Glomerular visceral epithelial cell (primary cell): Measurements from ENCODE around the gene CTSH.
A peak's percentile ranks its signal among the peaks of the same experiment; 100 is the strongest.
"Not testable (repeated sequence)": the region's sequence is repeated elsewhere in the genome, so short reads cannot be mapped to it uniquely, and the experiment has no call there.

Experiments
- DNase-seq: peaks from one replicate; pipeline ENCODE4 v3.0.0-alpha.2; 2016; ENCODE audit errors: extremely low spot score

CTSH gene

GRCh38 chr15:78922527-78922926 lies 22.3 kb downstream of the CTSH start:
- no peak for DNase-seq

GRCh38 chr15:78921940-78922339 lies 22.9 kb downstream of the CTSH start:
- DNase-seq, result no peak

GRCh38 chr15:78921517-78921916 lies 23.3 kb downstream of the CTSH start:
- no peak for DNase-seq

- DNase-seq, result no peak
Measured at GRCh38 chr15:78917888-78918287, 27.0 kb downstream of the CTSH start.

DNA sequence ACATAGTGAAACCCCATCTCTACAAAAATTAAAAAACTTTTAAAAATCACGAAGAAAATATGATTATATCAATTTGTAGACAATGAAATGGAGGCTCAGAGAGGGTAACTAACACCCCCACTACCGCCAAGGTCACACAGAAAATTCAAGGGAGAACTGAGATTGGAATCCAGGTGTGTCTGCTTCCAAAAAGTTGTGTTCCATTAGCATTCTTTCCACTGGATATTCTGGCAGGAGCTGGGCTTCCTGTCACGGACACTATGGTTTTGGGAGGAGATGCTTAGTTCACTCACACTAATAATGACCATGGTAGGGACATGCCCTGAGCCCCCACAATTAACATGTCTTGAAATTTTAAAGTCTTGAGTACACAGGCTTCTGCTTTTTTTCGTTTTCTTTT lies 28.8 kb downstream of the CTSH start:
- DNase-seq, result no peak

DNA sequence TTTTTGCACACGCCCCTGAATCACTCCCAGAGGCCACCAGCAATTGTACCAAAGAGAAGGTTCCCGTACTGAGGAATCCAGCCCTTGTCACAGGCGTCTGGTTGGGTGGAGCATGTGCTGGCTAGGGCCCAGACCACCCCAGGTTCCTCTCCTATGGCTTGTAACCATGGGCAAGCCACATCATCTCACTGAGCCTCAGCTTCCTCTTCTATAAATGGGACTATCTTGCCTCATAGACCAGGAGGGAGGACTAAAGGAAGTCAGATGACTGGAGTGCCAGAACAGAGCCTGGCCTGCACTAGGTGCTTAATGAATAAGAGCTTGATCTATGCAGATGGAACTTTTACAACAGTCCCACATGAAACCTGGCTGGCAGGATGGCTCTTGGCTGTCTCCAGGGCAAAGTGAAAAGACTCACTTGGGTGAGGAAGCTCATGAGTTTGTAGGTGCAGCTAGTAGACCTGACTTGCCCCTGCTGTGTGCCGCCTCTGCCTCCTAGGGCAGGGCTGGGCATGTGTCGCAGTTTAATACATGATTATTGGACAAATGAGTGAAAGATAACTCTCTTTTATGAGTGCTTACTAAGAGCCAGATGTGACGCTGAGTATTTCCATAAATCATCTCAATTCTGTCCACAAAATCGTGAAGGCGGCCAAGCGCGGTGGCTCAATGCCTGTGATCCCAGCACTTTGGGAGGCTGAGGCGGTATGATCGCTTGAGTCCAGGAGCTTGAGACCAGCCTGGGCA lies 29.3 kb downstream of the CTSH start:
- DNase-seq, result no peak

DNA sequence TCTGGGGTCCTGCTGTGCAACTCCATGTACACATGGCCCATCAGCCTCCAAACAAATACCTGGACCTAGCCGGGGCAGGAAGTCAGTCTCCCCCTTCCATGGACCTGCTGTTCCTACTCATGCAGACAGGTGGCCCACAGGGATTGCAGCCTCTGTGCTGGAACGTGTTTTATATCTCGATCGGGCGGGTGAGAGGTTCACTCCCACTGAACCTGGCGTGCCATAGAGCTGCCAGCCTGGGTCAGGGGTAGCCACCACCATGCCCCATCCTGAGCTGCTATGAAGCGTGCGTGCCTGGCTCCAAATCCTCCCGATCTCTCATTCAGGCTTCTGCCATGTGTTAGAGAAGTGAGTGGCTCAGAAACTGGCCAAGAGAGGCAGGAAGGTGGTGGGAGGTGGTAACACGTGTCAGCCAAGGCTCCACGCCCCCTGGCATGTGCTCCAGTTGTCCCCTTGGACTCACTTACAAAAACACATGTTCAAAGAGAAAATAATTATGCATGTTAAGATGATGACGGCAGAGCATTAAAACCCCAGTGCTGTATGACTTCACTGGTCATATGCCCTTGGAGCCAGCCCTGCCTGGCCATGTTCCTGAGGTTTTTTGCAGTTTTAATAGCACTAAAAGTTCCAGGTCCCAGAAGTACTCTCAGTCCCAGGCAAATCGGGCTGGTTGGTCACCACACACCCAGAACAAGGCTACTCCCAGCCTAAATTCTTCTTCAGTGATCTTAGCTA lies 30.6 kb downstream of the CTSH start:
- DNase-seq, result no peak

DNA sequence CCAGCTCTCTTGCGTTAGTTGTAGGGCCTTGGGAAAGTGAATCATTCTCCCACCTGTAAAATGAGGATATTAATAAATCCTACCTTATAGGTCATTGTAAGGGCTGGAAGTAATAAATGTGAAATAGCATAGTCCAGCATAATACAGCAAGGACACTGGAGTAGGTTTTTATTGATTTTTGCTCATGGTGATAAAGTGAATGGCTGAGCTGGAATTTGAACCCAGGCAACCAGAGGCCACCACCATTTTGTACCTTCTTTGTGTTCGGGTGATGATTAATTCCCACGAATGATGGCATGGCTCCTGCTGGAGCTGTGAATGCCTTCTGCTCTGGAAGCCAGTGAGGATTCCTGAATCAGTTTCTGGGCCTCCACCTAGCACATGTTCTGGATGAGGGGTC lies 31.8 kb downstream of the CTSH start:
- DNase-seq, result no peak

- no peak for DNase-seq
Measured at GRCh38 chr15:78912316-78912715, 32.5 kb downstream of the CTSH start.

DNA sequence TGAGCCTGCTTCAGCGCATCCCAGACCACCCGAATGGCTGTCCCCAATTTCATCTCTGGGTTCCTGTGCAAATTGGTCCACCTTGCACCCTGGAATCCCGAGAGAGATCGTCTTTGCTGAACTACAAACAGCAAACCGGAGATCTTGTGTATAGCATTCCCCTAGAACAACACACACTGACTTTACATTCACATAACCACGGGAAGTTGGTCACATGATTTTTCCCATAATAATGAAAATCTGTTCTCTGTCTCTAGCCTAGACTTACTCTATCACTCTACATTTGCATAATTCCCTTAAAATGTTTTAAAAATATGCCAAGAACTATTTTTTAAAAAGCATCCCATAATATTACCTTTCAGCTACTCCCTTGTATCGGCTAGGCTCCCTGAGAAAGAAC lies 34.6 kb downstream of the CTSH start:
- no peak for DNase-seq

- peak; percentile 42 for DNase-seq
Measured at GRCh38 chr15:78909791-78910228, 35.0 kb downstream of the CTSH start.

DNA sequence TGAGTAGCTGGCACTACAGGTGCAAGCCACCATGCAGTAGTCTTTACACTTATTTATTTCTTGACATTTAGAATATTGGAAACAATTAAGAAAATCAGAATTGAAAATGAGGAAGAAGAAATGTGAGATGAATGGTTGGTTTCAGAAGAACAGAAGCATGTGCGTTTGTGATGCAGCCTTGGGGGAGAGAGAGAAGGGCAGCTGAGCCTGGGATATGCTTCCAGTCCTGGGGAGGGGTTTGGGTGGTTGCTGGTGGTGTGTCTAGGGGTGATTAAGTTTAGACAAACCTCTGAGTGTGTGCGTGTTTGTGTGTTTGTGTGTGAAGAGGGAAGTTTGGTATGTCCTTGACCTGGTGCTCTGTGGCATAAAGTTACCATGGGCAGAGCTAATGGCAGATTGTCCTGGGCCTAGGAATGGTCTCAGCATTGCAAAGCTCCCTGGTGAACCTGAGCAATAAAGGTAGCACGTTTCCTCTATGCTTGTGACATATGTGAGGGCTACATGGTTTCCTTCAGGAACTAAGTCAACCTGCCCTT lies 35.6 kb downstream of the CTSH start:
- DNase-seq, result no peak

- no peak for DNase-seq
Measured at GRCh38 chr15:78907577-78907976, 37.3 kb downstream of the CTSH start.

DNA sequence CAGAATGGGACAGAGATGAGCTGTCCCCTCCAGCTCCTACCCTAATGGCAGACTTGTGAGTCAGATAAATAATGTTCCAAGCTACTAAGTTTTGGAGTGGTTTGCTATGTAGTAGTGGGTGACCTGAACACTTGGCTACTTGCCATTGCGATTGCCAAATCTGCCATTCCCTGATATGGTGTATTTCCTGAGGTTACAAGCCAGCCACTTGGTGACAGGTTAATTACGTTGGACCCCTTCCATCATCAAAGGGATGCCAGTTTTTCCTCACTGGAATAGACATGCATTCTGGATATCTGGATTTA lies 38.6 kb downstream of the CTSH start:
- DNase-seq, result peak; percentile 88

DNA sequence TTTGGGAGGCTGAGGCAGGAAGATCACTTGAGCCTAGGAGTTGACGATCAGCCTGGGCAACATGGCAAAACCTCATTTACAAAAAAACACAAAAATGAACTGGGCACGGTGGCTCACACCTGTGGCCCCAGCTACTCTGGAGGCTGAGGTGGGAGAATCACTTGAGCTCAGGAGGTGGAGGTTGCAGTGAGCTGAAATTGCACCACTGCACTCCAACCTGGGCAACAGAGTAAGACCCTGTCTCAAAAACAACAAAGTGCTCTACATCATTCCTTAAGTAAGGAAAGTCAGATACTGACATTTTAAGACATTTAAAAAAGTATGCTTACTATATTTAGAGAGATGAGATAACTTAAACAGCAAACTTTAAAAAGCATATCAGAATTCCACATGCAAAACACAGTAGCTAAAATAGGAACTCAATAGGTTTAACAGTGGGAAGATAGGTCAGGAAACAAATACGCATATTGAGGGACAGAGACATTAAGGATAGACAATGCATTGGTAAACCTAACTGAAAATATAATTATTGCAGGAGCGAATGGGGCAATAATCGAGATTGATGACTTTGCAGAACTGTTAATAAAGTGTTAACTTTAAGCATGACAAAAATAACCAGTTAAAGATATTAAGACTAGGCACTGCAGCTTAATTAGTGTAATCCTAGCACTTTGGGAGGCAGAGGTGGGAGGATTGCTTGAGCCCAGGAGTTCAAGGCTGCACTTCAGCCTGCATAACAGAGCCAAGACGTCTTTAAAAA lies 40.1 kb downstream of the CTSH start:
- no peak for DNase-seq

GRCh38 chr15:78902281-78903032 lies 42.4 kb downstream of the CTSH start:
- DNase-seq, result peak; percentile 41

DNA sequence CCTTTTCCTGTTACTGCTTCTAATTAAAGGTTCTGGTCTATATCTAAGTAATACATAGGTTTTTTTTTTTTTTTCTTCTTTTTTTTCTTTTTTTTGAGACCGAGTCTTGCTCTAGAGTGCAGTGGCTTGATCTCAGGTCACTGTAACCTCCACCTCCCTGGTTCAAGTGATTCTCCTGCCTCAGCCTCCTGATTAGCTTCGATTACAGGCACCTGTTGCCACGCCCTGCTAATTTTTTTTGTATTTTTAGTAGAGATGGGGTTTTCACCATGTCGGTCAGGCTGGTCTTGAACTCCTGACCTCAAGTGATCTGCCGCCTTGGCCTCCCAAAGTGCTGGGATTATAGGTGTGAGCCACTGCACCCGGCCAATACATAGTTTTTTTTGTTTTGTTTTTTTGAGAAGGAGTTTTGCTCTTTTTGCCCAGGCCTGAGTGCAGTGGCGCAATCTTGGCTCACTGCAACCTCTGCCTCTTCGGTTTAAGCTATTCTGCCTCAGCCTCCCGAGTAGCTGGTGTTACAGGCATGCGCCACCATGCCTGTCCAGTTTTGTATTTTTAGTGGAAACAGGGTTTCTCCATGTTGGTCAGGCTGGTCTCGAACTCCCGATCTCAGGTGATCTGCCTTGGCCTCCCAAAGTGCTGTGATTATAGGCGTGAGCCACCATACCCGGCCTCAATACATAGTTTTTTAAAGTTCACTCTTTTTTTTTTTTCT lies 43.9 kb downstream of the CTSH start:
- not testable (repeated sequence) for DNase-seq

- no peak for DNase-seq
Measured at GRCh38 chr15:78898540-78898939, 46.3 kb downstream of the CTSH start.

- no peak for DNase-seq
Measured at GRCh38 chr15:78895471-78895870, 49.4 kb downstream of the CTSH start.

GRCh38 chr15:78893538-78893937 lies 51.3 kb downstream of the CTSH start:
- DNase-seq, result no peak

GRCh38 chr15:78889000-78889399 lies 55.8 kb downstream of the CTSH start:
- no peak for DNase-seq
